Trophoblast cell (in vitro differentiated cells and primary cell): ENCODE results near the gene ADARB2.

Experiments
- DNase-seq, 2 donors: peaks; one replicate each; pipeline ENCODE4 v3.0.0-alpha.2; 2016
- H2AFZ ChIP-seq: 2 replicates; pipeline ENCODE4 v1.6.1; 2013; ENCODE audit warnings: low read length, moderate library complexity, mild to moderate bottlenecking; ENCODE audit not compliant: insufficient read depth, poor library complexity
- H2AK5ac ChIP-seq: 2 replicates; pipeline ENCODE4 v1.6.1; 2013; ENCODE audit warnings: mild to moderate bottlenecking, low read length
- H2BK120ac ChIP-seq: 2 replicates; pipeline ENCODE4 v1.6.1; 2013; ENCODE audit warnings: low read length, mild to moderate bottlenecking, moderate library complexity; ENCODE audit not compliant: insufficient read depth, poor library complexity
- H2BK12ac ChIP-seq: 2 replicates; pipeline ENCODE4 v1.6.1; 2013; ENCODE audit warnings: mild to moderate bottlenecking, low read length, moderate library complexity
- H2BK5ac ChIP-seq: 2 replicates; pipeline ENCODE4 v1.6.1; 2013; ENCODE audit warnings: low read length, low read depth, moderate library complexity, mild to moderate bottlenecking; ENCODE audit not compliant: poor library complexity
- H3K14ac ChIP-seq: 2 replicates; pipeline ENCODE4 v1.6.1; 2013; ENCODE audit warnings: mild to moderate bottlenecking, low read length
- H3K18ac ChIP-seq: 2 replicates; pipeline ENCODE4 v1.6.1; 2013; ENCODE audit warnings: mild to moderate bottlenecking, low read length
- H3K23ac ChIP-seq: 2 replicates; pipeline ENCODE4 v1.6.1; 2013; ENCODE audit warnings: low read length
- H3K27ac ChIP-seq: 2 replicates; pipeline ENCODE4 v1.5.1; 2013; ENCODE audit warnings: low read depth, mild to moderate bottlenecking, inconsistent platforms, low read length, moderate library complexity
- H3K27me3 ChIP-seq: 2 replicates; pipeline ENCODE4 v1.6.1; 2013; ENCODE audit warnings: inconsistent platforms, mild to moderate bottlenecking, low read length, moderate library complexity; ENCODE audit not compliant: insufficient read depth
- H3K36me3 ChIP-seq, 2 experiments: 1 replicate in 1 of 2; 2 replicates in 1 of 2; pipeline ENCODE4 v1.6.1; 2013; ENCODE audit warnings: low read length in 2 of 2, mild to moderate bottlenecking in 2 of 2, moderate library complexity in 1 of 2; ENCODE audit not compliant: insufficient read depth in 2 of 2, control insufficient read depth in 1 of 2
- H3K4ac ChIP-seq: 2 replicates; pipeline ENCODE4 v1.6.1; 2013; ENCODE audit warnings: low read depth, mild to moderate bottlenecking, low read length, moderate library complexity
- H3K4me1 ChIP-seq, 2 experiments: 1 replicate in 1 of 2; 2 replicates in 1 of 2; pipeline ENCODE4 v1.6.1; 2013; ENCODE audit warnings: low read length in 2 of 2, mild to moderate bottlenecking in 2 of 2, moderate library complexity in 1 of 2; ENCODE audit not compliant: insufficient read depth in 2 of 2, control insufficient read depth in 1 of 2
- H3K4me2 ChIP-seq: 2 replicates; pipeline ENCODE4 v1.6.1; 2013; ENCODE audit warnings: inconsistent platforms, mild to moderate bottlenecking, low read length, moderate library complexity
- H3K4me3 ChIP-seq: 2 replicates; pipeline ENCODE4 v1.5.1; 2013; ENCODE audit warnings: mild to moderate bottlenecking, low read depth, low read length, inconsistent platforms
- H3K79me1 ChIP-seq: one replicate; pipeline ENCODE4 v1.6.1; 2013; ENCODE audit warnings: low read length
- H3K79me2 ChIP-seq: 2 replicates; pipeline ENCODE4 v1.6.1; 2013; ENCODE audit warnings: low read length, mild to moderate bottlenecking; ENCODE audit not compliant: control insufficient read depth, insufficient read depth, poor library complexity
- H3K9ac ChIP-seq: 2 replicates; pipeline ENCODE4 v1.6.1; 2013; ENCODE audit warnings: mild to moderate bottlenecking, low read length
- H3K9me3 ChIP-seq: 2 replicates; pipeline ENCODE4 v1.6.1; 2013; ENCODE audit warnings: low read depth, mild to moderate bottlenecking, control low read depth, inconsistent platforms, low read length; ENCODE audit not compliant: insufficient read depth
- H4K12ac ChIP-seq: 2 replicates; pipeline ENCODE4 v1.6.1; 2013; ENCODE audit warnings: low read depth, mild to moderate bottlenecking, low read length, moderate library complexity
- H4K8ac ChIP-seq: 2 replicates; pipeline ENCODE4 v1.6.1; 2013; ENCODE audit warnings: low read depth, mild to moderate bottlenecking, low read length, moderate library complexity
- H4K91ac ChIP-seq: one replicate; pipeline ENCODE4 v1.6.1; 2013; ENCODE audit warnings: low read depth, mild to moderate bottlenecking, low read length, moderate library complexity
- WGBS: extraction: QIAGEN DNeasy Blood & Tissue Kit; methylation state at CpG from one replicate; pipeline ENCODE4 v1.1.7; 2013; ENCODE audit warnings: missing lambda C conversion rate; ENCODE audit not compliant: insufficient read length, insufficient coverage; ENCODE audit errors: extremely low coverage; 5-methylcytosine and 5-hydroxymethylcytosine counted together

The ADARB2 gene

GRCh38 chr10:1300218-1300617, 437.1 kb downstream of the ADARB2 start:
- no CpG with 5 or more reads among the region's 6 CpGs for WGBS
- H2BK12ac ChIP-seq, result no peak overlapping the region
- H3K36me3 ChIP-seq, result no peaks in the 10 kb centered on the region
- no peak overlapping the region for H3K14ac ChIP-seq
- no peaks in the 10 kb centered on the region for H3K79me1 ChIP-seq
- H3K79me2 ChIP-seq, result no peaks in the 10 kb centered on the region
- no peak overlapping the region for H3K18ac ChIP-seq
- no peak overlapping the region for H2BK120ac ChIP-seq
- no peak overlapping the region for H3K9ac ChIP-seq
- no peaks in the 10 kb centered on the region for H3K4me1 ChIP-seq
- no peak overlapping the region for H3K23ac ChIP-seq
- no peak overlapping the region for H4K12ac ChIP-seq
- peaks cover 2% of the 10 kb centered on the region for H3K9me3 ChIP-seq
- H2AFZ ChIP-seq, result no peak overlapping the region
- no peak overlapping the region for H3K4me2 ChIP-seq
- H4K8ac ChIP-seq, result no peak overlapping the region
- H3K4me3 ChIP-seq, result no peak overlapping the region
- no peak overlapping the region for H4K91ac ChIP-seq
- no peak overlapping the region for H3K27ac ChIP-seq
- no peaks in the 10 kb centered on the region for H3K27me3 ChIP-seq
- H3K4ac ChIP-seq, result no peak overlapping the region
- no peak overlapping the region for H2AK5ac ChIP-seq
- DNase-seq, result no peak
- H2BK5ac ChIP-seq, result no peak overlapping the region

GRCh38 chr10:1299041-1299726, 438.1 kb downstream of the ADARB2 start:
- H3K27ac ChIP-seq, result no peak overlapping the region
- H3K36me3 ChIP-seq, result no peaks in the 10 kb centered on the region
- no peak overlapping the region for H3K18ac ChIP-seq
- H3K9ac ChIP-seq, result no peak overlapping the region
- H2AFZ ChIP-seq, result no peak overlapping the region
- no peak overlapping the region for H4K91ac ChIP-seq
- no peak overlapping the region for H3K4me3 ChIP-seq
- H3K4ac ChIP-seq, result no peak overlapping the region
- H3K79me2 ChIP-seq, result no peaks in the 10 kb centered on the region
- H3K9me3 ChIP-seq, result peaks cover 2% of the 10 kb centered on the region
- no peak overlapping the region for H2BK12ac ChIP-seq
- H3K14ac ChIP-seq, result no peak overlapping the region
- H3K4me2 ChIP-seq, result no peak overlapping the region
- no peaks in the 10 kb centered on the region for H3K27me3 ChIP-seq
- no peak overlapping the region for H2BK5ac ChIP-seq
- no peak overlapping the region for H4K12ac ChIP-seq
- DNase-seq, result no peak
- H3K23ac ChIP-seq, result no peak overlapping the region
- H3K79me1 ChIP-seq, result no peaks in the 10 kb centered on the region
- H2BK120ac ChIP-seq, result no peak overlapping the region
- no CpG with 5 or more reads among the region's 12 CpGs for WGBS
- H3K4me1 ChIP-seq, result no peaks in the 10 kb centered on the region
- H4K8ac ChIP-seq, result no peak overlapping the region
- no peak overlapping the region for H2AK5ac ChIP-seq

- Histone ChIP-seq H3K36me3 (no peaks in the 10 kb centered on the region), H2AFZ (no peak overlapping the region)
Observed at GRCh38 chr10:1297566-1298301, 439.6 kb downstream of the ADARB2 start.

GRCh38 chr10:1295756-1296480, 441.4 kb downstream of the ADARB2 start:
- no peak overlapping the region for H2BK120ac ChIP-seq
- no peak overlapping the region for H3K4me3 ChIP-seq
- no peak overlapping the region for H2BK5ac ChIP-seq
- H3K27ac ChIP-seq, result no peak overlapping the region
- DNase-seq, result no peak
- no peak overlapping the region for H3K23ac ChIP-seq
- peaks cover 5% of the 10 kb centered on the region for H3K9me3 ChIP-seq
- WGBS, result no CpG with 5 or more reads among the region's 7 CpGs
- no peak overlapping the region for H3K18ac ChIP-seq
- H3K79me1 ChIP-seq, result no peaks in the 10 kb centered on the region
- no peak overlapping the region for H3K4ac ChIP-seq
- no peak overlapping the region for H3K4me2 ChIP-seq
- no peak overlapping the region for H3K14ac ChIP-seq
- no peak overlapping the region for H3K9ac ChIP-seq
- no peak overlapping the region for H4K8ac ChIP-seq
- no peak overlapping the region for H4K12ac ChIP-seq
- no peak overlapping the region for H2BK12ac ChIP-seq
- no peaks in the 10 kb centered on the region for H3K4me1 ChIP-seq
- H3K79me2 ChIP-seq, result no peaks in the 10 kb centered on the region
- no peaks in the 10 kb centered on the region for H3K27me3 ChIP-seq
- H2AFZ ChIP-seq, result no peak overlapping the region
- no peak overlapping the region for H4K91ac ChIP-seq
- no peak overlapping the region for H2AK5ac ChIP-seq
- H3K36me3 ChIP-seq, result no peaks in the 10 kb centered on the region

More at GRCh38 chr10:1297566-1298301, 439.6 kb downstream of the ADARB2 start:
- Histone ChIP-seq H3K4me1 (no peaks in the 10 kb centered on the region), H4K12ac (no peak overlapping the region), H3K79me2 (no peaks in the 10 kb centered on the region), H3K4me2 (no peak overlapping the region), H3K4ac (no peak overlapping the region), H3K27me3 (no peaks in the 10 kb centered on the region), H2BK5ac (no peak overlapping the region), H2BK12ac (no peak overlapping the region), H3K9me3 (peaks cover 2% of the 10 kb centered on the region), H4K8ac (no peak overlapping the region), H3K23ac (no peak overlapping the region), H2AK5ac (no peak overlapping the region), H3K18ac (no peak overlapping the region), H3K9ac (no peak overlapping the region), H3K79me1 (no peaks in the 10 kb centered on the region), H3K4me3 (no peak overlapping the region), H4K91ac (no peak overlapping the region), H3K27ac (no peak overlapping the region), H3K14ac (no peak overlapping the region), H2BK120ac (no peak overlapping the region)
- DNase-seq, result no peak
- WGBS, result no CpG with 5 or more reads among the region's 14 CpGs
